ENCODE results near the gene MAP4K2.

Gene MAP4K2

DNA sequence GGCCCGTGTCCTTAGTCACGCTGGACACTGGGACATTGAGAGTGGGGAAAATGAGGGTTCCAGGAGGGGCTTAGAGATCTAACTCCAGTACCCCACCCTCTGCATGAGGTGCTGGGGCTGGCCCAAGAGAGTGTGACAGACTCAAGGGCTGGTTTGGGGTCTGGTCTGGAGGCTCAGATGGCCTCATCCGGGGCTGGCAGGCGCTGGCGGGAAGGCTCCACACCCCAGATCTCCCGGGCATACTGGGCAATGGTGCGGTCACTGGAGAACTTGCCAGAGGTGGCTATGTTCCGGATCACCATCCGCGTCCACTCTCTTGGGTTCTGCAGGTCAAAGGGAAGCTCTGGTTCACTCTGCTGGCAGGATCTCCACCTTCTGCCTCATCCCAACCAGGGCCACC is 56.5 kb downstream of the MAP4K2 start:
- Histone ChIP-seq H2AFZ (ENCODE audit: low read length) (no peak overlapping the region), H4K20me1 (ENCODE audit: insufficient read depth, low read length) (no peaks in the 10 kb centered on the region), H3F3A (ENCODE audit: insufficient read depth, low read length) (no peaks in the 10 kb centered on the region), H3K4me3 (ENCODE audit: low read depth, low read length, poor library complexity, severe bottlenecking) (no peak overlapping the region), H3K4me2 (ENCODE audit: low read length) (peak overlapping the region; percentile 86; the same call in 1 of the 2 replicates), H3K27me3 (ENCODE audit: insufficient read depth, low read length) (no peaks in the 10 kb centered on the region; the same call in 1 of the 2 replicates), H3K79me2 (ENCODE audit: insufficient read depth, low read length) (no peaks in the 10 kb centered on the region), H3K9me2 (ENCODE audit: low read depth, low read length) (no peaks in the 10 kb centered on the region), H3K9ac (ENCODE audit: low read length) (no peak overlapping the region), H3K4me1 (ENCODE audit: insufficient read depth, low read length, severe bottlenecking) (peaks cover 35% of the 10 kb centered on the region), H3K36me3 (ENCODE audit: insufficient read depth, low read length) (no peaks in the 10 kb centered on the region), H3K9me3 (ENCODE audit: low read length) (no peaks in the 10 kb centered on the region), H3K27ac (ENCODE audit: low read depth, low read length, poor library complexity, severe bottlenecking) (no peak overlapping the region)
- TF ChIP-seq, protein P1, sequence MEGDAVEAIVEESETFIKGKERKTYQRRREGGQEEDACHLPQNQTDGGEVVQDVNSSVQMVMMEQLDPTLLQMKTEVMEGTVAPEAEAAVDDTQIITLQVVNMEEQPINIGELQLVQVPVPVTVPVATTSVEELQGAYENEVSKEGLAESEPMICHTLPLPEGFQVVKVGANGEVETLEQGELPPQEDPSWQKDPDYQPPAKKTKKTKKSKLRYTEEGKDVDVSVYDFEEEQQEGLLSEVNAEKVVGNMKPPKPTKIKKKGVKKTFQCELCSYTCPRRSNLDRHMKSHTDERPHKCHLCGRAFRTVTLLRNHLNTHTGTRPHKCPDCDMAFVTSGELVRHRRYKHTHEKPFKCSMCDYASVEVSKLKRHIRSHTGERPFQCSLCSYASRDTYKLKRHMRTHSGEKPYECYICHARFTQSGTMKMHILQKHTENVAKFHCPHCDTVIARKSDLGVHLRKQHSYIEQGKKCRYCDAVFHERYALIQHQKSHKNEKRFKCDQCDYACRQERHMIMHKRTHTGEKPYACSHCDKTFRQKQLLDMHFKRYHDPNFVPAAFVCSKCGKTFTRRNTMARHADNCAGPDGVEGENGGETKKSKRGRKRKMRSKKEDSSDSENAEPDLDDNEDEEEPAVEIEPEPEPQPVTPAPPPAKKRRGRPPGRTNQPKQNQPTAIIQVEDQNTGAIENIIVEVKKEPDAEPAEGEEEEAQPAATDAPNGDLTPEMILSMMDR (IDR thresholded peaks at IDR 0.05; ENCODE audit: low read length), result no peak
- TF ChIP-seq EZH2 (IDR thresholded peaks at IDR 0.05; ENCODE audit: borderline replicate concordance, low read length), result no peak

GRCh38 chr11:64745521-64746328 is 57.3 kb downstream of the MAP4K2 start:
- H3K36me3 ChIP-seq (ENCODE audit: insufficient read depth, low read length), result no peaks in the 10 kb centered on the region
- TF ChIP-seq, protein P1 (IDR thresholded peaks at IDR 0.05; ENCODE audit: low read length), result no peak
- no peak for TF ChIP-seq EZH2 (IDR thresholded peaks at IDR 0.05; ENCODE audit: borderline replicate concordance, low read length)
- peak overlapping the region; percentile 75 for H3K27ac ChIP-seq (ENCODE audit: low read depth, low read length, poor library complexity, severe bottlenecking)
- H3K79me2 ChIP-seq (ENCODE audit: insufficient read depth, low read length), result no peaks in the 10 kb centered on the region
- peak overlapping the region; percentile 86 for H3K4me2 ChIP-seq (ENCODE audit: low read length)
- H3F3A ChIP-seq (ENCODE audit: insufficient read depth, low read length), result no peaks in the 10 kb centered on the region
- H2AFZ ChIP-seq (ENCODE audit: low read length), result no peak overlapping the region
- no peaks in the 10 kb centered on the region for H4K20me1 ChIP-seq (ENCODE audit: insufficient read depth, low read length)
- no peaks in the 10 kb centered on the region for H3K9me2 ChIP-seq (ENCODE audit: low read depth, low read length)
- no peaks in the 10 kb centered on the region for H3K9me3 ChIP-seq (ENCODE audit: low read length)
- peak overlapping the region; percentile 60 for H3K4me3 ChIP-seq (ENCODE audit: low read depth, low read length, poor library complexity, severe bottlenecking)
- H3K4me1 ChIP-seq (ENCODE audit: insufficient read depth, low read length, severe bottlenecking), result peaks cover 35% of the 10 kb centered on the region
- peak overlapping the region; percentile 64 for H3K9ac ChIP-seq (ENCODE audit: low read length)
- no peaks in the 10 kb centered on the region; the same call in 1 of the 2 replicates for H3K27me3 ChIP-seq (ENCODE audit: insufficient read depth, low read length)

GRCh38 chr11:64745189-64745520 is 57.9 kb downstream of the MAP4K2 start:
- no peaks in the 10 kb centered on the region for H3K36me3 ChIP-seq (ENCODE audit: insufficient read depth, low read length)
- H3K4me3 ChIP-seq (ENCODE audit: low read depth, low read length, poor library complexity, severe bottlenecking), result peak overlapping the region; percentile 60
- H3K9me3 ChIP-seq (ENCODE audit: low read length), result no peaks in the 10 kb centered on the region
- H4K20me1 ChIP-seq (ENCODE audit: insufficient read depth, low read length), result no peaks in the 10 kb centered on the region
- H3F3A ChIP-seq (ENCODE audit: insufficient read depth, low read length), result no peaks in the 10 kb centered on the region
- no peaks in the 10 kb centered on the region; the same call in 1 of the 2 replicates for H3K27me3 ChIP-seq (ENCODE audit: insufficient read depth, low read length)
- H3K27ac ChIP-seq (ENCODE audit: low read depth, low read length, poor library complexity, severe bottlenecking), result peak overlapping the region; percentile 75
- H3K9ac ChIP-seq (ENCODE audit: low read length), result peak overlapping the region; percentile 64
- peak overlapping the region; percentile 86 for H3K4me2 ChIP-seq (ENCODE audit: low read length)
- H2AFZ ChIP-seq (ENCODE audit: low read length), result no peak overlapping the region
- H3K4me1 ChIP-seq (ENCODE audit: insufficient read depth, low read length, severe bottlenecking), result peaks cover 35% of the 10 kb centered on the region
- TF ChIP-seq, protein P1 (IDR thresholded peaks at IDR 0.05; ENCODE audit: low read length), result no peak
- no peak for TF ChIP-seq EZH2 (IDR thresholded peaks at IDR 0.05; ENCODE audit: borderline replicate concordance, low read length)
- H3K9me2 ChIP-seq (ENCODE audit: low read depth, low read length), result no peaks in the 10 kb centered on the region
- H3K79me2 ChIP-seq (ENCODE audit: insufficient read depth, low read length), result no peaks in the 10 kb centered on the region
